D721Med (cell line): ENCODE measurements around the gene PLGRKT.
"Not testable (repeated sequence)": the region's sequence is repeated elsewhere in the genome, so short reads cannot be mapped to it uniquely, and the experiment has no call there.

Experiments
- DNase-seq: peaks from one replicate; pipeline ENCODE4 v3.0.0; 2011; ENCODE audit warnings: low spot score; ENCODE audit not compliant: insufficient read length
- FAIRE-seq: peaks from 2 replicates; lab custom pipeline; 2011; peaks lifted over from hg19 to GRCh38; lab: Jason Lieb, UNC
- TF ChIP-seq, protein P1 (sequence below): IDR thresholded peaks from 2 replicates; pipeline ENCODE4 v1.5.1; 2012; ENCODE audit warnings: mild to moderate bottlenecking, control low read depth; ENCODE audit not compliant: insufficient read depth; ENCODE audit errors: missing control alignments

PLGRKT gene

DNA sequence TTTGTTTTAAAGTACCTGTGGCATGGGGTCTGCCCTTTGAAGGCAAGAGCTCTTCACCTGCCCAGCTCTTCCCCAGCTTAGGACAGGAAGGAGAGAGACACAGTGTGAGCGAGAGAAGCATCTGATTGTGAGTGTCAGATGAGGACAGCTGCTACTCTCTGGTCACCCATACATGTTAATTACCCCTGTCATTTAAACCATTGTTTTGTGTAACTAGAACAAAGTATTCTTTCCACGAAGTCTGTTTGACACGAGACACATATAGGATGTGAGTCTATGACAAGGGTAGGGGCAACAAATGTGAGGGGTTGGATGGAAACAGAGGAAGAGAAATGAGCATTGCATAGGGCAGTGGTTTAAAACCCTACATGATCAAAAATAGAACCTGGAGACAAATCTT, 9.6 kb upstream of the PLGRKT start:
- TF ChIP-seq, protein P1, sequence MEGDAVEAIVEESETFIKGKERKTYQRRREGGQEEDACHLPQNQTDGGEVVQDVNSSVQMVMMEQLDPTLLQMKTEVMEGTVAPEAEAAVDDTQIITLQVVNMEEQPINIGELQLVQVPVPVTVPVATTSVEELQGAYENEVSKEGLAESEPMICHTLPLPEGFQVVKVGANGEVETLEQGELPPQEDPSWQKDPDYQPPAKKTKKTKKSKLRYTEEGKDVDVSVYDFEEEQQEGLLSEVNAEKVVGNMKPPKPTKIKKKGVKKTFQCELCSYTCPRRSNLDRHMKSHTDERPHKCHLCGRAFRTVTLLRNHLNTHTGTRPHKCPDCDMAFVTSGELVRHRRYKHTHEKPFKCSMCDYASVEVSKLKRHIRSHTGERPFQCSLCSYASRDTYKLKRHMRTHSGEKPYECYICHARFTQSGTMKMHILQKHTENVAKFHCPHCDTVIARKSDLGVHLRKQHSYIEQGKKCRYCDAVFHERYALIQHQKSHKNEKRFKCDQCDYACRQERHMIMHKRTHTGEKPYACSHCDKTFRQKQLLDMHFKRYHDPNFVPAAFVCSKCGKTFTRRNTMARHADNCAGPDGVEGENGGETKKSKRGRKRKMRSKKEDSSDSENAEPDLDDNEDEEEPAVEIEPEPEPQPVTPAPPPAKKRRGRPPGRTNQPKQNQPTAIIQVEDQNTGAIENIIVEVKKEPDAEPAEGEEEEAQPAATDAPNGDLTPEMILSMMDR: no peak
- DNase-seq (no peak), FAIRE-seq (no peak)

DNA sequence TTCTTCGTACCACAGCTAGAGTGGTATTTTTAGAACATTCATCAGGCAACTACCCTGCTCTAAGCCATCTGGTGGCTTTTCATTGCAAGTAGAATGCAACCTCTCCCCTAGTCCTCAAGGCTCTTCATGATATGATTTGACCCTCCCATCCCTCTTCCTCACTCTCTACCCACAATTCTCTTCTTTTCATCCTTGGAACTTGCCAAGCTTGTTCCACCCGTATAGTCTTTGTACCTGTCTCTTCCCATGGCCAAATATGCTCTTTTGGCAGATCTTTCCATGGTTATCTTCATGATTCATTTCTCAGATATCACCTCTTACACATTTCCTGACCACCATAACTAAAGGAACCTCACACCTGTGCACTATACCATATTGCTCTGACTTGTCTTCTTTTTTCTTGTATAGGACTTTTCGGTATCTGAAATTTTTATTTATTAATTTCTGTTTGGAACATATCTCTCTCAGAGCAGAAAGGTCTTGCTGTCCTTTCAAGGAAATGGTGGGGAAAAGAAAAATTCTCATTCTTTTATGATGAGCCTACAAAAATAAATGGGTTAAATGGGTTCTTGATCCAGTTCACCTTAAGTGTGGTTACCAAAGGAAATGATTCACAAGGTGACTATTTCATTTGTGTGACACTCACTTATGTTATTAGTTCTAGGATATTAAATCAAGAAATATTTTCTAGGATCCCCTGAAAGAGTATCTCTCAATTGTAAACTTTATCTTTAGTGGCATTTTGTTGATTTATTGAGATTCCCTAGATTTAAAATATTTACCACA, 8.9 kb upstream of the PLGRKT start:
- TF ChIP-seq, protein P1: no peak
- FAIRE-seq: no peak
- DNase-seq: no peak

DNA sequence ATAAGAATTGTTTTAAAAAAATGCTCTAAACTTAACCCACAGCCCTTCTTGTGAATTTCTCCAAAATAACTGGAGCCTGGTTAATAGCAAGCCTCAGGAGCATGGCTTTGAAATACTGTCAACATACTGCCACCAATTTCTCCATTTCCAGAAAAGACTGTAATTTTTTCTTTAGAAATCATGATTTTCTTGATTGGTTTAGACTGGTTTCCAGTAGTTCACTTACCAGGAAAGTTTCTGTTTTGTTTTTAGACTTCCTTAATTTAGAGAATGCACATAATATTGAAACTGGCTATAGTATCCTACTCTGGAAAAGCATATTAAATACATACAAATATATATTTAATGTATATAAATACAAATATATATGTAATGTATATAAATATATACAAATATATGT, 8.2 kb upstream of the PLGRKT start:
- DNase-seq (no peak), FAIRE-seq (no peak)
- TF ChIP-seq, protein P1: no peak

DNA sequence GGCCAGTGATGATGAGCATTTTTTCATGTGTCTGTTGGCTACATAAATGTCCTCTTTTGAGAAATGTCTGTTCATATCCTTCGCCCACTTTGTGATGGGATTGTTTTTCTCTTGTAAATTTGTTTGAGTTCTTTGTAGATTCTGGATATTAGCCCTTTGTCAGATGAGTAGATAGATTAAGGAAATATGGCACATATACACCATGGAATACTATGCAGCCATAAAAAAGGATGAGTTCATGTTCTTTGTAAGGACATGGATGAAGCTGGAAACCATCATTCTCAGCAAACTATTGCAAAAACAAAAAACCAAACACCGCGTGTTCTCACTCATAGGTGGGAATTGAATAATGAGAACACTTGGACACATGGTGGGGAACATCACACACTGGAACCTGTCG, 7.4 kb upstream of the PLGRKT start:
- DNase-seq, FAIRE-seq: not testable (repeated sequence)

DNA sequence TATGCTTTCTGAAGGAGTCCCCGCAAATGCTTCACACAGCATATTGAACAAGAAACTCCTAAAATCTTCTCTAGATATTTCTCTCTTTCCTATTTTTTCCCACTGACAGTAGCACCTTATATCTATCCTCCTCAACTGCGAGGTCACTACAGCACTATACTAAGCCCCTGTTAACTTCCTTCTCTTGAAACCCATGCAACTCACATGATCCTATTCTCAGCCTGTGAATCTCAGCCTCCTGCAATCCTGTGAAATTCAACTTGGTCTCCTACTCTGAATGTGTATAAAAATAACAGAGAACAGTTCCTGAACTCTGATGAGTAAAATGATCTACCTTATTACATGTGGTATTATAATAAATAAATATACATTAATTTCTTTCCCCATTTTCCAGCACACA, 6.1 kb upstream of the PLGRKT start:
- no peak for DNase-seq
- FAIRE-seq: no peak
- TF ChIP-seq, protein P1: no peak

DNA sequence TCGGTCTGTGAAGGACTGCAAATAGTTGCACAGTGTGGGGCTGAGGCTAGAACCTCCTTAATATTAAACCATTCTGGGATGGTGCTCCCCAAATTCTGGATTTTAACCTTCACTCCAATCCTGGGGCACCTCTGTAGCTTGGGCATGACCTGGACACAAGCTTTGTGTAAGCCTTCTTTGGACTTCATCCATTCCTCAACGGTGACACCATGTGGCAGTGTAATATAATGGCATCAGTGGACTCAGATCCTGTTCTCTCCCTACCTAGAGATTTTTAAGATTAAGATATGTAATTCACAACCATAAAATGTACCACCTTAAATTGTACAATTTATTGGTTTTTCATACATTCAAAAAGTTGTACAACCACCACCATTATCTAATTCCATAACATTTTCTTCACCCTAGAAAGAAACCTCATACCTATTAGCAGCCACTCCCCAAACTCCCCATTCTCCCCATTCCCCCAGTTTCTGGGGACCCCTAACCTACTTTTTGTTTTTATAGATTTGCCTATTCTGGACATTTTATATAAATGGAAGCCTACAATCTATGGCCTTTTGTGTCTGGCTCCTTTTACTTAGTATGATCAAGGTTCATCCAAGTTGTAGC, 4.8 kb upstream of the PLGRKT start:
- DNase-seq (no peak), FAIRE-seq (peak; percentile 67)
- TF ChIP-seq, protein P1: peak; percentile 57

DNA sequence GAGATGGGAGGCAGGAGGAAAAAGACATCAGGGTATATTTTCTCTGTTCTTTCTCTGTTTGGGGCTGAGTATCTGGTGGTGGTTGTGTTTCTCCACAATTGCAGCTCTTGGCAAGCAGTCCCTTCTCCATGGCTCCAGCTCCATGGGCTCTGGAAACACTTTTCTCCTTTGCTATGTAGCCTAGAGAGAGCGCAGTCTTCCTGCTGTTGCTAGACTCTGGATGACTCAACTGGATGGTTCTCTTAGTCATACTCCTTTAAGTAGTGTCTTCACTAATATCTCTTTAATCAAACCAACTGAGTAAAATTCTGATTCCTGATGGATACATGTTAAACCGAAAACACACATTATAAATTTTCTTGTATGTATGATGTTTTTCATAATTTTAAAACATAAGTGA, 3.3 kb upstream of the PLGRKT start:
- FAIRE-seq (no peak), DNase-seq (no peak)
- TF ChIP-seq, protein P1: no peak
